Keratinocyte (primary cell): ENCODE measurements around the gene USP44. TPM values are rescaled to one million over a fixed set of nuclear protein-coding genes. Genes with fewer than 3 reads are reported as not detected.

ENCODE experiments used
- DNase-seq: peaks from one replicate; pipeline ENCODE4 v3.0.0-alpha.2; 2011; ENCODE audit warnings: low read depth, missing footprints, low spot score
- FAIRE-seq: peaks from 2 replicates; lab custom pipeline; 2011; peaks lifted over from hg19 to GRCh38; lab: Jason Lieb, UNC
- H2AFZ ChIP-seq: 2 replicates; pipeline ENCODE4 v1.6.0; 2012; ENCODE audit warnings: low read length, control low read depth, inconsistent platforms; ENCODE audit not compliant: control insufficient read depth
- H3K27ac ChIP-seq: 2 replicates; pipeline ENCODE4 v1.5.1; 2011; ENCODE audit warnings: low read length; ENCODE audit not compliant: control insufficient read depth, insufficient read depth
- H3K27me3 ChIP-seq: 3 replicates; pipeline ENCODE4 v1.6.0; 2011; ENCODE audit warnings: low read length; ENCODE audit not compliant: control insufficient read depth, insufficient read depth; ENCODE audit errors: extremely low read depth
- H3K36me3 ChIP-seq, 2 experiments: 2 replicates in 1 of 2; 3 replicates in 1 of 2; pipeline ENCODE4 v1.5.1; 2011; ENCODE audit warnings: low read length in 2 of 2, mild to moderate bottlenecking in 1 of 2; ENCODE audit not compliant: control insufficient read depth in 2 of 2, insufficient read depth in 2 of 2; ENCODE audit errors: extremely low read depth in 1 of 2
- H3K4me1 ChIP-seq: 3 replicates; pipeline ENCODE4 v1.5.1; 2011; ENCODE audit warnings: low read length; ENCODE audit not compliant: control insufficient read depth, insufficient read depth; ENCODE audit errors: extremely low read depth
- H3K4me2 ChIP-seq: 3 replicates; pipeline ENCODE4 v1.6.0; 2011; ENCODE audit warnings: low read depth, low read length; ENCODE audit not compliant: control insufficient read depth, insufficient read depth; ENCODE audit errors: extremely low read depth
- H3K4me3 ChIP-seq, 3 experiments: fragments of 200-600 bp in 1 of 3; sonication (generic) in 1 of 3; 2 replicates in 2 of 3; 3 replicates in 1 of 3; pipeline ENCODE4 v1.5.1; 2011 to 2016; ENCODE audit warnings: low read length in 3 of 3, mild to moderate bottlenecking in 3 of 3, control low read depth in 2 of 3, inconsistent platforms in 1 of 3, low read depth in 1 of 3, mixed read lengths in 1 of 3, mixed run types in 1 of 3, moderate library complexity in 1 of 3; ENCODE audit not compliant: control insufficient read depth in 2 of 3, insufficient read depth in 2 of 3; ENCODE audit errors: extremely low read depth in 1 of 3
- H3K79me2 ChIP-seq: 2 replicates; pipeline ENCODE4 v1.6.0; 2012; ENCODE audit warnings: low read length; ENCODE audit not compliant: control insufficient read depth, insufficient read depth
- H3K9ac ChIP-seq: 3 replicates; pipeline ENCODE4 v1.6.0; 2011; ENCODE audit warnings: low read length; ENCODE audit not compliant: control insufficient read depth, insufficient read depth; ENCODE audit errors: extremely low read depth
- H3K9me1 ChIP-seq: 3 replicates; pipeline ENCODE4 v1.6.0; 2011; ENCODE audit warnings: low read length; ENCODE audit not compliant: control insufficient read depth, insufficient read depth; ENCODE audit errors: extremely low read depth
- H3K9me3 ChIP-seq: 2 replicates; pipeline ENCODE4 v1.5.1; 2012; ENCODE audit warnings: low read depth, low read length; ENCODE audit not compliant: control insufficient read depth
- H4K20me1 ChIP-seq: 3 replicates; pipeline ENCODE4 v1.6.0; 2011; ENCODE audit warnings: low read length; ENCODE audit not compliant: control insufficient read depth, insufficient read depth; ENCODE audit errors: extremely low read depth
- CTCF ChIP-seq, 3 experiments: IDR thresholded peaks in 1 of 3; conservative IDR thresholded peaks in 1 of 3; optimal IDR thresholded peaks in 1 of 3; 2 replicates in 2 of 3; 3 replicates in 1 of 3; pipeline versions ENCODE3 to v1.5.1; 2011; ENCODE audit warnings: low read length in 3 of 3, mild to moderate bottlenecking in 3 of 3, moderate library complexity in 2 of 3, control low read depth in 1 of 3, inconsistent platforms in 1 of 3; ENCODE audit not compliant: insufficient read depth in 2 of 3; ENCODE audit errors: extremely low read depth in 1 of 3
- EZH2 ChIP-seq: IDR thresholded peaks from one replicate; pipeline ENCODE4 v1.6.1; 2012; ENCODE audit warnings: inconsistent platforms, mild to moderate bottlenecking, low read length, moderate library complexity
- dilution Hi-C: fragments of 300-500 bp; cut with MboI; formaldehyde crosslinking; loops from one replicate; pipeline ENCODE4 v1.7.0; 2020; ENCODE audit warnings: low sequenced_read_pairs; ENCODE audit not compliant: extremely low pct_ligation_motif_present
- polyA plus RNA-seq, 5 experiments: library from polyadenylated mRNA; depleted of rRNA in 3 of 5; stranded (reverse) in 3 of 5; stranded (forward) in 1 of 5; unstranded in 1 of 5; fragments of >200 nt; gene quantifications; 1 replicate in 1 of 5; 2 replicates in 3 of 5; 3 replicates in 1 of 5; pipeline versions ENCODE4 v1.2.1 to v1.2.3, GENCODE V29; 2011 to 2012; ENCODE audit warnings: missing spikeins in 2 of 5, low read depth in 1 of 5, low replicate concordance in 1 of 5

Gene USP44
- polyA plus RNA-seq, 1 donor (not counting 4 experiments of a cell fraction or from before 2014, with no cell fraction given), result 0.18 TPM

- no peak for DNase-seq
Measured at GRCh38 chr12:95593266-95593871, 42.1 kb upstream of the USP44 start.

GRCh38 chr12:95591731-95592130 lies 40.5 kb upstream of the USP44 start:
- H3K9me1 ChIP-seq, result no peaks in the 10 kb centered on the region

More at GRCh38 chr12:95593266-95593871, 42.1 kb upstream of the USP44 start:
- H3K4me3 ChIP-seq, result no peak overlapping the region
- no peaks in the 10 kb centered on the region for H3K9me1 ChIP-seq
- no peak for FAIRE-seq
- H2AFZ ChIP-seq, result no peak overlapping the region
- no peak overlapping the region for H3K9ac ChIP-seq
- no peak for TF ChIP-seq EZH2
- no peak for TF ChIP-seq CTCF (optimal IDR thresholded peaks at IDR 0.05 in 1 of 3, IDR thresholded peaks at IDR 0.05 in 1 of 3, conservative IDR thresholded peaks at IDR 0.05 in 1 of 3; ENCODE audit: extremely low read depth in 1 of 3, insufficient read depth in 2 of 3, low read length in 3 of 3)
- no peaks in the 10 kb centered on the region for H3K36me3 ChIP-seq
- dilution Hi-C loops, result no loop called here
- H3K27ac ChIP-seq, result no peak overlapping the region
- no peaks in the 10 kb centered on the region for H3K79me2 ChIP-seq
- no peaks in the 10 kb centered on the region for H3K4me1 ChIP-seq
- H3K27me3 ChIP-seq, result peaks cover 6% of the 10 kb centered on the region
- H3K9me3 ChIP-seq, result no peaks in the 10 kb centered on the region
- no peak overlapping the region for H3K4me2 ChIP-seq
- no peaks in the 10 kb centered on the region for H4K20me1 ChIP-seq

More at GRCh38 chr12:95591731-95592130, 40.5 kb upstream of the USP44 start:
- Histone ChIP-seq H3K36me3 (no peaks in the 10 kb centered on the region), H3K4me3 (no peak overlapping the region), H3K27me3 (peaks cover 6% of the 10 kb centered on the region), H3K79me2 (no peaks in the 10 kb centered on the region), H2AFZ (no peak overlapping the region), H3K9me3 (no peaks in the 10 kb centered on the region), H3K9ac (no peak overlapping the region), H3K4me2 (no peak overlapping the region), H4K20me1 (no peaks in the 10 kb centered on the region), H3K4me1 (no peaks in the 10 kb centered on the region), H3K27ac (no peak overlapping the region)
- no peak for DNase-seq
- no peak for TF ChIP-seq EZH2
- no peak for TF ChIP-seq CTCF (optimal IDR thresholded peaks at IDR 0.05 in 1 of 3, IDR thresholded peaks at IDR 0.05 in 1 of 3, conservative IDR thresholded peaks at IDR 0.05 in 1 of 3; ENCODE audit: extremely low read depth in 1 of 3, insufficient read depth in 2 of 3, low read length in 3 of 3)
- dilution Hi-C loops, result no loop called here
- no peak for FAIRE-seq
